PFSK-1 (cell line): ENCODE results near the gene CFAP61.

Experiments used
- POLR2AphosphoS5 ChIP-seq: IDR thresholded peaks from 2 replicates; pipeline ENCODE4 v1.6.1; 2012; ENCODE audit warnings: low read depth, mild to moderate bottlenecking, control low read depth, low read length, moderate library complexity
- SIN3A ChIP-seq: IDR thresholded peaks from 2 replicates; pipeline ENCODE4 v1.6.1; 2012; ENCODE audit warnings: mild to moderate bottlenecking, low read length, moderate library complexity, borderline replicate concordance; ENCODE audit not compliant: insufficient read depth
- TAF1 ChIP-seq: IDR thresholded peaks from 2 replicates; pipeline ENCODE4 v1.6.1; 2012; ENCODE audit warnings: low read length, control low read depth, borderline replicate concordance; ENCODE audit not compliant: insufficient read depth
- TF ChIP-seq, protein P1 (sequence below), 2 experiments: IDR thresholded peaks; 2 replicates each; pipeline versions ENCODE4 v1.6.1 to v1.8.0; 2011 to 2012; ENCODE audit warnings: low read depth in 2 of 2, low read length in 2 of 2, control low read depth in 1 of 2, inconsistent platforms in 1 of 2, mild to moderate bottlenecking in 1 of 2, moderate library complexity in 1 of 2; ENCODE audit not compliant: insufficient read depth in 1 of 2

DNA sequence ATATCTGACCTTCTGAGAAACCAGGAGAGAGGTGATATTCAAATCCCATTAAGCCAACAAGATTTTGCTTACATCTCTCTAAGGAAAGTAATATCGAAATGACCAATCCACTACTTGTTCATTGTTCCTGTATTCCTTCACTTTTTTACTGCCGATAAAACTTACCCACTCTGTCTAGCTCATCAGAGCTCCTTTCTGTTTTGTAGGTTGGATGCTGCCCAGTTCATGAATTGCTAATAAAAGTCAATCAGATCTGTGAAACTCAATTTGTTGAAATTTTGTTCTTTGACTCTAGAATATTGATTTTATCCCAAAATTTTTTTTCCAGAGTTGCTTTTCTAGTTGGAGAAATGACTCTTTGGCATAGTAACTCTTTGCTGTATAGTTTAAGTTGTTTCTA, 166.7 kb downstream of the CFAP61 start:
- TF ChIP-seq POLR2AphosphoS5 (no peak), TAF1 (no peak), SIN3A (no peak)
- TF ChIP-seq, protein P1, sequence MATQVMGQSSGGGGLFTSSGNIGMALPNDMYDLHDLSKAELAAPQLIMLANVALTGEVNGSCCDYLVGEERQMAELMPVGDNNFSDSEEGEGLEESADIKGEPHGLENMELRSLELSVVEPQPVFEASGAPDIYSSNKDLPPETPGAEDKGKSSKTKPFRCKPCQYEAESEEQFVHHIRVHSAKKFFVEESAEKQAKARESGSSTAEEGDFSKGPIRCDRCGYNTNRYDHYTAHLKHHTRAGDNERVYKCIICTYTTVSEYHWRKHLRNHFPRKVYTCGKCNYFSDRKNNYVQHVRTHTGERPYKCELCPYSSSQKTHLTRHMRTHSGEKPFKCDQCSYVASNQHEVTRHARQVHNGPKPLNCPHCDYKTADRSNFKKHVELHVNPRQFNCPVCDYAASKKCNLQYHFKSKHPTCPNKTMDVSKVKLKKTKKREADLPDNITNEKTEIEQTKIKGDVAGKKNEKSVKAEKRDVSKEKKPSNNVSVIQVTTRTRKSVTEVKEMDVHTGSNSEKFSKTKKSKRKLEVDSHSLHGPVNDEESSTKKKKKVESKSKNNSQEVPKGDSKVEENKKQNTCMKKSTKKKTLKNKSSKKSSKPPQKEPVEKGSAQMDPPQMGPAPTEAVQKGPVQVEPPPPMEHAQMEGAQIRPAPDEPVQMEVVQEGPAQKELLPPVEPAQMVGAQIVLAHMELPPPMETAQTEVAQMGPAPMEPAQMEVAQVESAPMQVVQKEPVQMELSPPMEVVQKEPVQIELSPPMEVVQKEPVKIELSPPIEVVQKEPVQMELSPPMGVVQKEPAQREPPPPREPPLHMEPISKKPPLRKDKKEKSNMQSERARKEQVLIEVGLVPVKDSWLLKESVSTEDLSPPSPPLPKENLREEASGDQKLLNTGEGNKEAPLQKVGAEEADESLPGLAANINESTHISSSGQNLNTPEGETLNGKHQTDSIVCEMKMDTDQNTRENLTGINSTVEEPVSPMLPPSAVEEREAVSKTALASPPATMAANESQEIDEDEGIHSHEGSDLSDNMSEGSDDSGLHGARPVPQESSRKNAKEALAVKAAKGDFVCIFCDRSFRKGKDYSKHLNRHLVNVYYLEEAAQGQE (IDR thresholded peaks at IDR 0.05; ENCODE audit: insufficient read depth in 1 of 2, low read depth in 2 of 2, low read length in 2 of 2) = no peak
